Heart left ventricle (tissue), 16 donors: ENCODE measurements around the gene NUMA1. TPM values are rescaled to one million over a fixed set of nuclear protein-coding genes. Genes with fewer than 3 reads are reported as not detected.

ENCODE experiments used
- ATAC-seq, 4 donors: fragments of 200-7000 bp; cut with Tn5 transposase; one replicate each; pipeline ENCODE4 v1.9.1; 2020 to 2022; ENCODE audit warnings: moderate library complexity in 4 of 4, mild to moderate bottlenecking in 3 of 4, moderate number of reproducible peaks in 1 of 4
- DNase-seq, 5 donors: peaks; one replicate each; pipeline ENCODE4 v3.0.0-alpha.2; 2020
- H3K27ac ChIP-seq, 12 donors: fragments of 200-600 bp; sonication (generic) in 4 of 12; one replicate each; pipeline versions ENCODE4 v1.5.0 to v1.8.0; 2016 to 2022; ENCODE audit warnings: mild to moderate bottlenecking in 2 of 12
- H3K27me3 ChIP-seq, 9 donors: fragments of 200-600 bp; sonication (generic) in 2 of 9; one replicate each; pipeline versions ENCODE4 v1.5.1 to v1.8.0; 2016 to 2022; ENCODE audit warnings: mild to moderate bottlenecking in 3 of 9
- H3K36me3 ChIP-seq, 9 donors: fragments of 200-600 bp; sonication (generic) in 2 of 9; one replicate each; pipeline versions ENCODE4 v1.5.0 to v1.8.0; 2018 to 2022; ENCODE audit warnings: mild to moderate bottlenecking in 2 of 9
- H3K4me1 ChIP-seq, 12 donors: fragments of 200-600 bp; sonication (generic) in 4 of 12; one replicate each; pipeline versions ENCODE4 v1.5.0 to v1.8.0; 2016 to 2022; ENCODE audit warnings: mild to moderate bottlenecking in 3 of 12
- H3K4me3 ChIP-seq, 12 donors: fragments of 200-600 bp; sonication (generic) in 4 of 12; one replicate each; pipeline versions ENCODE4 v1.5.0 to v1.8.0; 2017 to 2022; ENCODE audit warnings: mild to moderate bottlenecking in 9 of 12, moderate library complexity in 4 of 12
- H3K9me3 ChIP-seq, 12 donors: fragments of 200-600 bp; sonication (generic) in 4 of 12; one replicate each; pipeline versions ENCODE4 v1.5.0 to v1.8.0; 2016 to 2022; ENCODE audit warnings: mild to moderate bottlenecking in 1 of 12
- POLR2A ChIP-seq, 2 donors: fragments of 450-650 bp; IDR thresholded peaks; one replicate each; pipeline ENCODE4 v1.6.1; 2017; ENCODE audit warnings: antibody characterized with exemption in 2 of 2, mild to moderate bottlenecking in 2 of 2, moderate library complexity in 2 of 2
- WGBS, 4 donors: extraction: QIAGEN DNeasy Blood & Tissue Kit in 2 of 4; methylation state at CpG; one replicate each; pipeline versions ENCODE4 v1.1.5 to v1.1.7; 2013 to 2018; 5-methylcytosine and 5-hydroxymethylcytosine counted together
- intact Hi-C, 10 donors: fragments of 100-400 bp; cut with DNase I; formaldehyde crosslinking; loops; one replicate each; pipeline versions ENCODE4 v1.11.1 to v1.14.2; 2022
- microRNA-seq, 4 donors: library from miRNA; unstranded; fragments of <30 nt; microRNA quantifications; one replicate each; pipeline versions ENCODE4 to v1.2.0, GENCODE V29; 2017 to 2020
- polyA plus RNA-seq, 2 donors: library from polyadenylated mRNA; stranded (reverse); fragments of 200-250 nt; gene quantifications; one replicate each; pipeline ENCODE4 v1.2.3, GENCODE V29; 2013
- total RNA-seq, 9 donors: library from RNA; depleted of rRNA in 2 of 9; stranded (reverse); fragments of >200 nt in 2 of 9; fragmentation: NEBNext Ultra II Directional in 3 of 9; extraction: Animal tissue kit (Norgen Biotek cat#: 25700) in 3 of 9; gene quantifications; one replicate each; pipeline versions ENCODE4 v1.1.0 to v1.2.4, GENCODE V29; 2016 to 2023
- TF ChIP-seq, protein P1 (sequence below), 12 donors: fragments of 200-600 bp; sonication (generic) in 4 of 12; IDR thresholded peaks; one replicate each; pipeline versions ENCODE4 v1.5.0 to v1.8.0; 2018 to 2022; ENCODE audit warnings: antibody characterized with exemption in 12 of 12, mild to moderate bottlenecking in 5 of 12
- donor health status: ischemic (EF 13 %, LVEDD 7.1; RV severe dilation, severe dysfunction).
- donor health status: healthy with polysubstance abuse.
- donor health status: DM: no; HTN: yes; CAD: no.
- donor health status: DM: no; HTN: no; CAD: no.
- donor health status: ischemic (EF 25% LVEDD 6.9; RV normal size, moderate dysfunction).
- donor health status: ischemic (EF 25% LVEDD 5.7; RV mildly dilated, moderate dysfunction).
- donor health status: healthy.
- donor health status: DM: yes; HTN: yes; CAD: no.
- donor health status: ischemic (EF 35%, LVEDD 5.7; RV mildly dilated, moderate dysfunction).
- donor health status: nonischemic (EF 11% LVEDD 7.7; RV severe dilation, severe dysfunction).
- donor health status: DM: yes; HTN: yes; CAD: no.
- donor health status: PGD.
- donor health status: ischemic (EF 29% LVEDD 5.4; RV normal size, mild dysfunction).
- donor health status: nonischemic (EF 23%, LVEDD 6.1; RV moderate dilation, normal function).

The NUMA1 gene
- total and polyA plus RNA-seq, 11 donors: 62.7 to 193 (median 101) TPM

GRCh38 chr11:71964641-71965040 is 115.7 kb downstream of the NUMA1 start:
- H3K36me3 ChIP-seq: peaks cover 0 to 82% (median 54%) of the 10 kb centered on the region in 9 donors
- no peak overlapping the region for H3K4me3 ChIP-seq
- DNase-seq (no peak), ATAC-seq (no peak)
- TF ChIP-seq, protein P1, sequence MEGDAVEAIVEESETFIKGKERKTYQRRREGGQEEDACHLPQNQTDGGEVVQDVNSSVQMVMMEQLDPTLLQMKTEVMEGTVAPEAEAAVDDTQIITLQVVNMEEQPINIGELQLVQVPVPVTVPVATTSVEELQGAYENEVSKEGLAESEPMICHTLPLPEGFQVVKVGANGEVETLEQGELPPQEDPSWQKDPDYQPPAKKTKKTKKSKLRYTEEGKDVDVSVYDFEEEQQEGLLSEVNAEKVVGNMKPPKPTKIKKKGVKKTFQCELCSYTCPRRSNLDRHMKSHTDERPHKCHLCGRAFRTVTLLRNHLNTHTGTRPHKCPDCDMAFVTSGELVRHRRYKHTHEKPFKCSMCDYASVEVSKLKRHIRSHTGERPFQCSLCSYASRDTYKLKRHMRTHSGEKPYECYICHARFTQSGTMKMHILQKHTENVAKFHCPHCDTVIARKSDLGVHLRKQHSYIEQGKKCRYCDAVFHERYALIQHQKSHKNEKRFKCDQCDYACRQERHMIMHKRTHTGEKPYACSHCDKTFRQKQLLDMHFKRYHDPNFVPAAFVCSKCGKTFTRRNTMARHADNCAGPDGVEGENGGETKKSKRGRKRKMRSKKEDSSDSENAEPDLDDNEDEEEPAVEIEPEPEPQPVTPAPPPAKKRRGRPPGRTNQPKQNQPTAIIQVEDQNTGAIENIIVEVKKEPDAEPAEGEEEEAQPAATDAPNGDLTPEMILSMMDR (IDR thresholded peaks at IDR 0.05): no peak
- no peak for TF ChIP-seq POLR2A (IDR thresholded peaks at IDR 0.05)
- H3K9me3 ChIP-seq: peaks cover 0 to 14% (median 0%) of the 10 kb centered on the region in 12 donors
- WGBS, 4 donors: 95 to 100% (median 97%) methylated on average over 4 of the region's 4 CpGs
- intact Hi-C loops: no loop called here
- H3K27ac ChIP-seq: no peak overlapping the region
- H3K4me1 ChIP-seq: peaks cover 0 to 12% (median 0%) of the 10 kb centered on the region in 12 donors
- H3K27me3 ChIP-seq: no peaks in the 10 kb centered on the region

DNA sequence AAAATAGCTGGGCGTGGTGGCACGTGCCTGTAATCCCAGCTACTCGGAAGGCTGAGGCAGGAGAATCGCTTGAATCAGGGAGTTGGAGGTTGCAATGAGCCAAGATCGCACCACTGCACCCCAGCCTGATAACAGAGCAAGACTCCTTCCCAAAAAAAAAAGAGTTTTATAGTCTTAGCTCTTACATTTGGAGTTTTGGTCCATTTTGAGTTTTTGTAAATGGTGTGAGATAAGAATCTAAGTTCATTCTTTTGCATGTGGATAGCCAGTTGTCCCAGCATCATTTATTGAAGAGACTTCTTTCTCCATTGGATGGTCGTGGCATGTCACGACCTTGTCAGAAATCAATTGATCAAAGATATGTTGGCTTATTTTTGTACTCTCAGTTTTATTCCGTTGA is 116.9 kb downstream of the NUMA1 start:
- no peaks in the 10 kb centered on the region for H3K27me3 ChIP-seq
- no peak overlapping the region for H3K27ac ChIP-seq
- no peak overlapping the region for H3K4me3 ChIP-seq
- H3K4me1 ChIP-seq: peaks cover 0 to 12% (median 0%) of the 10 kb centered on the region in 12 donors
- 92 to 96% (median 95%) methylated on average over 8 of the region's 8 CpGs for WGBS, 4 donors
- ATAC-seq: no peak
- DNase-seq: no peak
- H3K36me3 ChIP-seq: peaks cover 0 to 76% (median 47%) of the 10 kb centered on the region in 9 donors
- intact Hi-C loops: no loop called here
- TF ChIP-seq, protein P1 (IDR thresholded peaks at IDR 0.05): no peak
- no peak for TF ChIP-seq POLR2A (IDR thresholded peaks at IDR 0.05)
- H3K9me3 ChIP-seq: peaks cover 0 to 14% (median 0%) of the 10 kb centered on the region in 12 donors

DNA sequence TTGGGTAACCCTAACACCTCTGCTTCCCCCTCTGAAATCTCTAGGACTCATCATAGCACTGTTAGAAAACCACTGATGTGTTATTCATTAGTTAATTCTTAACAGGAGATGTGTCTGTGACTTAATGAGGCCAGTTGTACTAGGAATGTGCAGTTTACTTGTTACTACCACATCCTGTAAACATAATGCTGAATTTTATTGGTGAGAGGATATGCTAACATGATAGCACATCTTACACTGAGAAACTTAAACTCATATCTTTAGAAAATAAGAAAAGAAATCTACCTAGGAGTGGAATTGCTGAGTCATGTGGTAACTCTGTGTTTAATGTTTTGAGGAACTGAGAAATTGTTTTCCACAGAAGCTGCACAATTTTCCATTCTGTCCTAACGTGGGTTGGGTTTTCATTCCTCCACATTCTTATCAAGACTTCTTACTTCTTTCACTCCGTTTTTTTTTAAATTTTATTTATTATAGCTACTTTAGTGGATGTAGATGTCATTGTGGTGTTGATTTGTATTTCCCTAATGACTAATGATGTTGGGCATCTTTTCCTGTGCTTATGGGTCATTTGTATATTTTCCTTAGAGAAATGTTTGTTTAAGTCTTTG is 117.8 kb downstream of the NUMA1 start:
- peak overlapping the region in 1 of 12 donors; percentile 70 for H3K27ac ChIP-seq
- no peak overlapping the region for H3K4me3 ChIP-seq
- peaks cover 0 to 14% (median 0%) of the 10 kb centered on the region in 12 donors for H3K9me3 ChIP-seq
- ATAC-seq: no peak
- WGBS, 4 donors: 63 to 77% (median 73%) methylated on average over 2 of the region's 2 CpGs
- H3K4me1 ChIP-seq: peaks cover 0 to 12% (median 0%) of the 10 kb centered on the region in 12 donors
- intact Hi-C loops: no loop called here
- TF ChIP-seq POLR2A (IDR thresholded peaks at IDR 0.05): no peak
- TF ChIP-seq, protein P1 (IDR thresholded peaks at IDR 0.05): no peak
- H3K36me3 ChIP-seq: peaks cover 0 to 70% (median 39%) of the 10 kb centered on the region in 9 donors
- H3K27me3 ChIP-seq: no peaks in the 10 kb centered on the region
- DNase-seq: no peak

GRCh38 chr11:71955898-71956456 is 124.4 kb downstream of the NUMA1 start:
- TF ChIP-seq, protein P1 (IDR thresholded peaks at IDR 0.05): no peak
- no peak for TF ChIP-seq POLR2A (IDR thresholded peaks at IDR 0.05)
- peaks cover 0 to 6% (median 0%) of the 10 kb centered on the region in 12 donors for H3K4me1 ChIP-seq
- no peaks in the 10 kb centered on the region for H3K27me3 ChIP-seq
- H3K27ac ChIP-seq: no peak overlapping the region
- H3K9me3 ChIP-seq: peaks cover 0 to under 1% (median 0%) of the 10 kb centered on the region in 12 donors
- H3K36me3 ChIP-seq: peaks cover 0 to 17% (median 12%) of the 10 kb centered on the region in 9 donors
- DNase-seq (no peak), ATAC-seq (no peak)
- 62 to 82% (median 62%) methylated on average over 3 of the region's 3 CpGs for WGBS, 4 donors
- no peak overlapping the region for H3K4me3 ChIP-seq
- intact Hi-C loops: no loop called here

Small RNA genes lying within 50 kb of the gene (microRNA-seq; reads per million reads assigned to microRNA genes)
- 0 reads per million in 4 donors for gene MIR3165

Other genes with a start within 250 kb of the NUMA1 start
- gene DEFB108B, start 247.3 kb downstream of the NUMA1 start, total RNA-seq: not detected
- not detected for gene DEFB108B, start 247.3 kb downstream of the NUMA1 start, polyA plus RNA-seq
- gene DEFB131B, start 202.1 kb downstream of the NUMA1 start, total RNA-seq: not detected
- gene DEFB131B, start 202.1 kb downstream of the NUMA1 start, polyA plus RNA-seq: not detected
- gene XNDC1N, start 151.9 kb downstream of the NUMA1 start, total RNA-seq: 1 to 10 TPM in 7 of 9 donors, under 1 TPM in 1, not detected in 1; 0.95 to 5.3 (median 2.8) TPM
- 1 to 10 TPM; 1.2 to 2.9 TPM for gene XNDC1N, start 151.9 kb downstream of the NUMA1 start, polyA plus RNA-seq
- 10 to 100 TPM; 15.4 to 28.2 (median 22.0) TPM for gene RNF121, start 151.5 kb downstream of the NUMA1 start, total RNA-seq
- gene RNF121, start 151.5 kb downstream of the NUMA1 start, polyA plus RNA-seq: 10 to 100 TPM in 1 of 2 donors, 1 to 10 TPM in 1; 8.0 to 45.3 TPM
- gene IL18BP, start 81.6 kb downstream of the NUMA1 start, total RNA-seq: 10 to 100 TPM in 2 of 9 donors, 1 to 10 TPM in 7; 1.1 to 86.5 (median 5.1) TPM
- 1 to 10 TPM; 4.1 to 4.4 TPM for gene IL18BP, start 81.6 kb downstream of the NUMA1 start, polyA plus RNA-seq
- 1 to 10 TPM; 2.0 to 8.3 (median 4.5) TPM for gene LRRC51, start 308 bp upstream of the NUMA1 start, total RNA-seq
- 1 to 10 TPM; 3.0 to 9.3 TPM for gene LRRC51, start 308 bp upstream of the NUMA1 start, polyA plus RNA-seq
- gene LAMTOR1, start 22.8 kb upstream of the NUMA1 start, total RNA-seq: 100 to 1,000 TPM in 2 of 9 donors, 10 to 100 TPM in 7; 68.7 to 119 (median 84.8) TPM
- 100 to 1,000 TPM in 1 of 2 donors, 10 to 100 TPM in 1; 80.3 to 159 TPM for gene LAMTOR1, start 22.8 kb upstream of the NUMA1 start, polyA plus RNA-seq
- gene TOMT, start 25.4 kb upstream of the NUMA1 start, total RNA-seq: under 1 TPM in 1 of 9 donors, not detected in 8; 0.23 TPM
- gene TOMT, start 25.4 kb upstream of the NUMA1 start, polyA plus RNA-seq: not detected
- 10 to 100 TPM; 35.6 to 48.7 (median 40.1) TPM for gene ANAPC15, start 32.2 kb upstream of the NUMA1 start, total RNA-seq
- gene ANAPC15, start 32.2 kb upstream of the NUMA1 start, polyA plus RNA-seq: 10 to 100 TPM; 37.4 to 82.7 TPM
- 1 to 10 TPM in 1 of 9 donors, under 1 TPM in 2, not detected in 6; 0.79 to 1.1 (median 0.90) TPM for gene FOLR3, start 55.2 kb upstream of the NUMA1 start, total RNA-seq
- gene FOLR3, start 55.2 kb upstream of the NUMA1 start, polyA plus RNA-seq: under 1 TPM in 1 of 2 donors, not detected in 1; 0.43 TPM
- gene FOLR1, start 111.6 kb upstream of the NUMA1 start, total RNA-seq: under 1 TPM in 3 of 9 donors, not detected in 6; 0.21 to 0.79 (median 0.39) TPM
- under 1 TPM in 1 of 2 donors, not detected in 1; 0.08 TPM for gene FOLR1, start 111.6 kb upstream of the NUMA1 start, polyA plus RNA-seq
- gene FOLR2, start 136.3 kb upstream of the NUMA1 start, total RNA-seq: 100 to 1,000 TPM in 1 of 9 donors, 10 to 100 TPM in 7, 1 to 10 TPM in 1; 9.6 to 136 (median 18.0) TPM
- gene FOLR2, start 136.3 kb upstream of the NUMA1 start, polyA plus RNA-seq: 1 to 10 TPM; 5.0 to 6.5 TPM
- 100 to 1,000 TPM in 5 of 9 donors, 10 to 100 TPM in 4; 94.7 to 146 (median 112) TPM for gene INPPL1, start 144.2 kb upstream of the NUMA1 start, total RNA-seq
- gene INPPL1, start 144.2 kb upstream of the NUMA1 start, polyA plus RNA-seq: 10 to 100 TPM; 73.2 to 89.1 TPM
- gene PHOX2A, start 163.6 kb upstream of the NUMA1 start, total RNA-seq: not detected
- not detected for gene PHOX2A, start 163.6 kb upstream of the NUMA1 start, polyA plus RNA-seq